SU-DHL-6 (cell line): Measurements from ENCODE around the gene ZNF148.

Experiments used
- H2AFZ ChIP-seq: fragments of 200-600 bp; sonication (generic); 2 replicates; pipeline ENCODE4 v1.6.1; 2014; ENCODE audit warnings: low read depth, mild to moderate bottlenecking, moderate library complexity, mixed read lengths, antibody characterized with exemption, low read length; ENCODE audit not compliant: severe bottlenecking
- H3F3A ChIP-seq: fragments of 200-600 bp; shearing (Covaris generic); 2 replicates; pipeline ENCODE4 v1.6.0; 2016; ENCODE audit warnings: antibody characterized with exemption, mild to moderate bottlenecking; ENCODE audit not compliant: insufficient read depth
- H3K27ac ChIP-seq: fragments of 200-600 bp; sonication (generic); 2 replicates; pipeline ENCODE4 v1.5.1; 2016; ENCODE audit warnings: low read depth, mild to moderate bottlenecking, low read length, moderate library complexity, mixed read lengths
- H3K27me3 ChIP-seq: fragments of 200-600 bp; sonication (generic), shearing (Covaris generic); 2 replicates; pipeline ENCODE4 v1.6.0; 2014; ENCODE audit warnings: mild to moderate bottlenecking, low read length
- H3K36me3 ChIP-seq: fragments of 200-600 bp; sonication (generic); 2 replicates; pipeline ENCODE4 v1.6.1; 2014; ENCODE audit warnings: mild to moderate bottlenecking, low read length, mixed read lengths
- H3K4me2 ChIP-seq: fragments of 300-600, 200-600 bp; shearing (Covaris generic), sonication (generic); 2 replicates; pipeline ENCODE4 v1.6.0; 2014; ENCODE audit warnings: low read length, low read depth, mild to moderate bottlenecking; ENCODE audit not compliant: poor library complexity, severe bottlenecking
- H3K4me3 ChIP-seq: fragments of 200-600 bp; sonication (generic); 2 replicates; pipeline ENCODE4 v1.5.1; 2014; ENCODE audit warnings: antibody characterized with exemption, low read length, mild to moderate bottlenecking, mixed read lengths; ENCODE audit not compliant: insufficient read depth, poor library complexity, severe bottlenecking
- H3K79me2 ChIP-seq: fragments of 200-600 bp; sonication (generic); 2 replicates; pipeline ENCODE4 v1.6.1; 2014; ENCODE audit warnings: mild to moderate bottlenecking, low read length, moderate library complexity; ENCODE audit not compliant: insufficient read depth
- H3K9ac ChIP-seq: fragments of 200-600 bp; sonication (generic); 2 replicates; pipeline ENCODE4 v1.7.0; 2014; ENCODE audit warnings: mild to moderate bottlenecking, low read length
- H3K9me2 ChIP-seq: fragments of 200-600 bp; sonication (generic); replicated peaks from 2 replicates; pipeline ENCODE4 v1.6.1; 2014; ENCODE audit warnings: low read length; ENCODE audit not compliant: insufficient read depth
- H3K9me3 ChIP-seq: fragments of 200-600 bp; sonication (generic); 2 replicates; pipeline ENCODE4 v1.6.1; 2014; ENCODE audit warnings: low read length, mixed read lengths; ENCODE audit not compliant: insufficient read depth
- H4K20me1 ChIP-seq: fragments of 200-600 bp; sonication (generic); 2 replicates; pipeline ENCODE4 v1.6.1; 2014; ENCODE audit warnings: low read depth, mild to moderate bottlenecking, antibody characterized with exemption, low read length, moderate library complexity, mixed read lengths
- EZH2phosphoT487 ChIP-seq: fragments of 200-600 bp; sonication (generic), shearing (Covaris generic); conservative IDR thresholded peaks from 2 replicates; pipeline ENCODE4 v1.6.1; 2018; ENCODE audit warnings: mild to moderate bottlenecking, antibody characterized with exemption, low read length, moderate library complexity, mixed read lengths
- TF ChIP-seq, protein P1 (sequence below): fragments of 200-600 bp; sonication (generic); IDR thresholded peaks from one replicate; pipeline ENCODE4 v1.5.1; 2017; ENCODE audit warnings: antibody characterized with exemption, mild to moderate bottlenecking, low read length, moderate library complexity; ENCODE audit not compliant: insufficient read depth, poor library complexity, severe bottlenecking

The ZNF148 gene

GRCh38 chr3:125357032-125357658, 18.0 kb downstream of the ZNF148 start:
- Histone ChIP-seq H4K20me1 (peaks cover 28% of the 10 kb centered on the region), H3F3A (peaks cover 19% of the 10 kb centered on the region), H3K9me3 (no peaks in the 10 kb centered on the region), H3K27ac (peak overlapping the region; percentile 50; the same call in 1 of the 2 replicates), H3K36me3 (no peaks in the 10 kb centered on the region), H3K27me3 (no peaks in the 10 kb centered on the region), H3K4me2 (peak overlapping the region; percentile 68), H3K9ac (peak overlapping the region; percentile 52), H3K4me3 (peak overlapping the region; percentile 49), H2AFZ (no peak overlapping the region), H3K79me2 (peaks cover 98% of the 10 kb centered on the region), H3K9me2 (no peaks in the 10 kb centered on the region)
- TF ChIP-seq, protein P1, sequence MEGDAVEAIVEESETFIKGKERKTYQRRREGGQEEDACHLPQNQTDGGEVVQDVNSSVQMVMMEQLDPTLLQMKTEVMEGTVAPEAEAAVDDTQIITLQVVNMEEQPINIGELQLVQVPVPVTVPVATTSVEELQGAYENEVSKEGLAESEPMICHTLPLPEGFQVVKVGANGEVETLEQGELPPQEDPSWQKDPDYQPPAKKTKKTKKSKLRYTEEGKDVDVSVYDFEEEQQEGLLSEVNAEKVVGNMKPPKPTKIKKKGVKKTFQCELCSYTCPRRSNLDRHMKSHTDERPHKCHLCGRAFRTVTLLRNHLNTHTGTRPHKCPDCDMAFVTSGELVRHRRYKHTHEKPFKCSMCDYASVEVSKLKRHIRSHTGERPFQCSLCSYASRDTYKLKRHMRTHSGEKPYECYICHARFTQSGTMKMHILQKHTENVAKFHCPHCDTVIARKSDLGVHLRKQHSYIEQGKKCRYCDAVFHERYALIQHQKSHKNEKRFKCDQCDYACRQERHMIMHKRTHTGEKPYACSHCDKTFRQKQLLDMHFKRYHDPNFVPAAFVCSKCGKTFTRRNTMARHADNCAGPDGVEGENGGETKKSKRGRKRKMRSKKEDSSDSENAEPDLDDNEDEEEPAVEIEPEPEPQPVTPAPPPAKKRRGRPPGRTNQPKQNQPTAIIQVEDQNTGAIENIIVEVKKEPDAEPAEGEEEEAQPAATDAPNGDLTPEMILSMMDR, result no peak
- TF ChIP-seq EZH2phosphoT487, result no peak

DNA sequence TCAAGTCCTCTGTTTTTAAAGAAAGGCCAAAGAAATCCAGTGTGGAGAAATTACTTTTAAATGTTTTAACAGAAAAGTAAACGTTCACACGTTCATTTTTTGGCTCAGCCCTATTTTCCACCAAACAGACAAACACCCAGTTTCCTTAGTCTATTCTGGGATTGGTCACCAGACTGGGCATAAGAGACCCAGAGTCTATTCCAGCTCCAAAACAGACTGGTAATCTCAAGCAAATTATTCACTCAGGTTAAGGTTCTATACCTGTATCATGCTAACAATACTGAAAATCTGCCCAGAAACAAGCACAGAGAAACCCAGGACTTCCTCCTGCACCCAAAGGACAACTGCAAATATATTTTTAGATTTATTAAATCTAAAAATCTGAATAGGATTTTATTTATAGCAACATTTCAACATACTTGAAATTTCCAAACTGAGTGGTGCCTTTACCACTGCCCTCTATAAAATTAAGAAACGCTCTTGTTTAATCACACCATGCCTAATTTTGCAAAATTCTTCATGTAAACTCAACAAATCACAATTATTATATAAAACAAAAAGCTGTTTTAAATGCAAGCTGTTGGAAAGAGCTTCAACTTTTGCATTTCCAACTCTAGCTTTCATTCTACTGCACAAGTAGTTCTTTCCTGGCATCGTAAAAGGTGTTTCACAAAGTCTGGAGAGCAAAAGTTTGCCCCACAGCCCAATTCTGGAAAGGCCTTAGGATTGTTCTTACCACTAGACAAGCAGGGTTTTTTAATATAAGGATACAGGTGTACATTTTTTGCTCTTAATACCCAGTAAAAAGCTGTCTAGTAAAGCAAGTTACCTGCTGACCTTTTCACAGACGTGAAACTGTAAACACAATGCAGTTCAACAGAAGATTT, 18.7 kb downstream of the ZNF148 start:
- no peak for TF ChIP-seq EZH2phosphoT487
- TF ChIP-seq, protein P1, result no peak
- H3K36me3 ChIP-seq, result no peaks in the 10 kb centered on the region
- peak overlapping the region; percentile 40 for H3K4me3 ChIP-seq
- H3F3A ChIP-seq, result peaks cover 27% of the 10 kb centered on the region
- H3K27ac ChIP-seq, result peak overlapping the region; percentile 50; the same call in 1 of the 2 replicates
- peak overlapping the region; percentile 52 for H3K9ac ChIP-seq
- peak overlapping the region; percentile 68 for H3K4me2 ChIP-seq
- H3K79me2 ChIP-seq, result peaks cover 98% of the 10 kb centered on the region
- no peaks in the 10 kb centered on the region for H3K9me3 ChIP-seq
- no peaks in the 10 kb centered on the region for H3K9me2 ChIP-seq
- no peaks in the 10 kb centered on the region for H3K27me3 ChIP-seq
- peaks cover 23% of the 10 kb centered on the region for H4K20me1 ChIP-seq
- no peak overlapping the region for H2AFZ ChIP-seq

DNA sequence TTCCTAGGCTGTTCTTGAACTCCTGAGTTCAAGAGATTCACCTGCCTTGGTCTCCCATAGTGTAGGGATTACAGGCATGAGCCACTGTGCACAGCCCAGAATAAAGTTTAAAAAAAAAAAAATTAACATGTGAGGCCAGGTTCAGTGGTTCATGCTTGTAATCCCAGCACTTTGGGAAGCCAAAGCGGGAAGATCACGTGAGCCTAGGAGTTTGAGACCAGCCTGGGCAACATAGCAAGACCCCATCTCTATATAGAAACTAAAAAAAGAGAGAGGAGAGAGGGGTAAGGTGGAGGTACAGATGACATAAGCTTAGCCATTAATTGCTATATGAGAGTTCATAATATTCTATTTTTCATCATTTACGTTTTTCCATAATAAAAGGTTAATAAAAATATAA, 21.5 kb downstream of the ZNF148 start:
- H3K9me3 ChIP-seq, result no peaks in the 10 kb centered on the region
- no peaks in the 10 kb centered on the region for H3K9me2 ChIP-seq
- peaks cover 14% of the 10 kb centered on the region for H4K20me1 ChIP-seq
- peaks cover 99% of the 10 kb centered on the region for H3K79me2 ChIP-seq
- H3K4me2 ChIP-seq, result peak overlapping the region; percentile 95
- TF ChIP-seq, protein P1, result no peak
- no peak for TF ChIP-seq EZH2phosphoT487
- H3F3A ChIP-seq, result peaks cover 46% of the 10 kb centered on the region
- no peaks in the 10 kb centered on the region for H3K36me3 ChIP-seq
- H3K9ac ChIP-seq, result no peak overlapping the region
- no peaks in the 10 kb centered on the region for H3K27me3 ChIP-seq
- no peak overlapping the region for H3K4me3 ChIP-seq
- H3K27ac ChIP-seq, result peak overlapping the region; percentile 95; the same call in 1 of the 2 replicates
- no peak overlapping the region for H2AFZ ChIP-seq
